Inferior parietal cortex (tissue), 1 donor: ENCODE results near the gene RPL36.
"Not testable (repeated sequence)": the region's sequence is repeated elsewhere in the genome, so short reads cannot be mapped to it uniquely, and the experiment has no call there.

Experiments used
- DNase-seq: peaks from one replicate; pipeline ENCODE4 v3.0.0-alpha.2; 2016; ENCODE audit errors: extremely low spot score

Gene RPL36

GRCh38 chr19:5706876-5707573, 16.9 kb downstream of the RPL36 start:
- DNase-seq: no peak

GRCh38 chr19:5707576-5708575, 17.8 kb downstream of the RPL36 start:
- no peak for DNase-seq

- DNase-seq: no peak
Measured at GRCh38 chr19:5711025-5711424, 20.9 kb downstream of the RPL36 start.

GRCh38 chr19:5711713-5712161, 21.6 kb downstream of the RPL36 start:
- no peak for DNase-seq

GRCh38 chr19:5713228-5713627, 23.1 kb downstream of the RPL36 start:
- DNase-seq: no peak

- no peak for DNase-seq
Measured at GRCh38 chr19:5714816-5715215, 24.7 kb downstream of the RPL36 start.

GRCh38 chr19:5717215-5717935, 27.3 kb downstream of the RPL36 start:
- no peak for DNase-seq

- DNase-seq: no peak
Measured at GRCh38 chr19:5718037-5718578, 28.0 kb downstream of the RPL36 start.

GRCh38 chr19:5718579-5719273, 28.6 kb downstream of the RPL36 start:
- no peak for DNase-seq

- DNase-seq: peak; percentile 3
Measured at GRCh38 chr19:5719274-5719960, 29.3 kb downstream of the RPL36 start.

- DNase-seq: peak; percentile 99
Measured at GRCh38 chr19:5719961-5720790, 30.1 kb downstream of the RPL36 start, which contains the start of the genes CATSPERD and LONP1. TSS of gene CATSPERD (plus strand) at chr19:5720637. CDS start at chr19:5720738, 101 bp downstream. TSS of gene LONP1 (minus strand) at chr19:5720146. CDS start at chr19:5720132, 14 bp downstream.

GRCh38 chr19:5727453-5728050, 37.5 kb downstream of the RPL36 start:
- no peak for DNase-seq

GRCh38 chr19:5733172-5733571, 43.1 kb downstream of the RPL36 start:
- not testable (repeated sequence) for DNase-seq

GRCh38 chr19:5738423-5738822, 48.3 kb downstream of the RPL36 start:
- DNase-seq: no peak
